Measurements from ENCODE around the gene CCER1.
"Not testable (repeated sequence)": the region's sequence is repeated elsewhere in the genome, so short reads cannot be mapped to it uniquely, and the experiment has no call there.

The CCER1 gene

GRCh38 chr12:90954921-90955320, at the start of gene CCER1:
Gene CCER1 (minus strand): TSS chr12:90955176. CDS start chr12:90954742, 434 bp downstream.
- DNase-seq (ENCODE audit: low read depth in 2 of 2), result no peak

- no peak for DNase-seq (ENCODE audit: low read depth in 2 of 2)
Measured at GRCh38 chr12:91003737-91004136, 48.8 kb upstream of the CCER1 start.

GRCh38 chr12:91001306-91001705, 46.3 kb upstream of the CCER1 start:
- DNase-seq (ENCODE audit: low read depth in 2 of 2), result no peak

DNA sequence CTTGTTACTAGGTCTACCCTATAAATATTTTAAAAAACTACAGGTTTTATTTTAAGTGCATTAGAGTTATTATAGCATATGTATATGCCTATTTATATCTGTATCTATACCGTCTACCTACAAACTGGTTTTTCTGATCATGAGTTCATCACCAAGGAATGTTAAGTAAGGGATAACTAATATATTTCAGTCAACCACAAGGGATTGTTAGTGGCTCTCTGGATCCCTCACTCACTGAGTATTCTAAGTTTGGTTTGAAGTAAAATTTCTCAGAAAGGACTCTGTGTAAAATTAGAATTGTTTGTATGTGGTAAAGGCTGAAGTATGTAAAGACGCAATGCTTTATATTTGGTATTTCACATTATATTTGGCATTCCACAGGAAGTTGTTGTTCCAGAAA, 45.0 kb upstream of the CCER1 start:
- no peak for DNase-seq (ENCODE audit: low read depth in 2 of 2)

DNA sequence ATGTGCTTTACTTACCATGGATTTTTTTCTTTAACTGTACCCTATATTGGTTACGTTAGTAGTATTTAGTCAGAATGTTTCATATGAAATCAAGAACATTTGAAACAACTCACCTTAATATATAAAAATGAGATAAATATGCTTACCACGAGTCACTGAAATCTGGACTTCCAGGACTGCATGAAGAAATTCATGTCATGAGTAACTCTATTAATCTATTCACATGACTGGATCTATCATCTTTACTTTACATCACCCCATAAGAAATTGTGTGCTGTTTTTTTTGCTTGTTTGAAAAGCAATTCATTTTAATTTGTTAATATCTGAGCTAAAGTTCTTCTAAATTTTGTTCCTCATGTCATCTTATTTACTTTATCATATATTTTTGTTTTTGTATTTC, 44.6 kb upstream of the CCER1 start:
- DNase-seq (ENCODE audit: low read depth in 2 of 2), result no peak

GRCh38 chr12:90995010-90995409, 40.0 kb upstream of the CCER1 start:
- no peak for DNase-seq (ENCODE audit: low read depth in 2 of 2)

DNA sequence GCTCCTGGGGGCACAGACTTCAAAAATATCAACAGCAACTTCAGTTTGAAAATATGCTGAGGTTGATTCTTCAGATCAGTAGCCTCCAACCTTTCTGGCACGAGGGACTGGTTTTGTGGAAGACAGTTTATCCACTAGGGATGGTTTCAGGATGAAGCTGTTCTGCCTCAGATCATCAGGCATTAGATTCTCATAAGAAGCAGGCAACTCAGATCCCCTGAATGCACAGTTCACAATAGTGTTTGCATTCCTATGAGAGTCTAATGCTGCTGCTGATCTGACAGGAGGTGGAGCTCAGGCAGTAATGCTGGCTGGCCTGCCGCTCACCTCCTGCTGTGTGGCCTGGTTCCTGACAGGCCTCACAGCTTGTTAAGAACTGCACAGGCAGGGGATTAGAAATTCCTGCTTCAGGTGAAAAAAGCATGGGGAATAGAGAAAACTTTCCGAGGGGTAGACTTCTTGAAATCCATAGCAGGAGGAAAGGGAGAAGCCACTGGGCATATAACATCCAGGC, 37.0 kb upstream of the CCER1 start:
- no peak for DNase-seq (ENCODE audit: low read depth in 2 of 2)

GRCh38 chr12:90990611-90991010, 35.6 kb upstream of the CCER1 start:
- DNase-seq (ENCODE audit: low read depth in 2 of 2), result no peak

- no peak for DNase-seq (ENCODE audit: low read depth in 2 of 2)
Measured at GRCh38 chr12:90989686-90990111, 34.7 kb upstream of the CCER1 start.

DNA sequence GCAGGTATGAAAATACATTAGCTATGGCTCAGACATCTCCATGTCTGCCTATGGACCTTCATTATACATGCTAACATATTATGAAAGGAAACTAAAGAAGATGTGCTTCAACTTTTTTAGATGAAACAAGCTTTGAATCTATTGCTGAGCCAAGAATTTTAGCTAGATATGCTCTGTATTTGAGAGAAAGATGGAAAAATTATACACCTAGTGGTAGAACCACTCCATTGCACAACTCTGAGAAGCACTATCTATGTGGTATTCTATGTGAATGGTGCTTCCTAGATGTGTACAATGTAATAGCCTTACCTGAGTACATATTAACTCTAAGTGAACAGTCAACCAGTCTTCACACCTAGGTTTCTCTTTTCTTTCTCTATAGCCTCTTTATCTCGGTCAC, 32.5 kb upstream of the CCER1 start:
- no peak for DNase-seq (ENCODE audit: low read depth in 2 of 2)

GRCh38 chr12:90987101-90987500, 32.1 kb upstream of the CCER1 start:
- DNase-seq (ENCODE audit: low read depth in 2 of 2), result no peak

DNA sequence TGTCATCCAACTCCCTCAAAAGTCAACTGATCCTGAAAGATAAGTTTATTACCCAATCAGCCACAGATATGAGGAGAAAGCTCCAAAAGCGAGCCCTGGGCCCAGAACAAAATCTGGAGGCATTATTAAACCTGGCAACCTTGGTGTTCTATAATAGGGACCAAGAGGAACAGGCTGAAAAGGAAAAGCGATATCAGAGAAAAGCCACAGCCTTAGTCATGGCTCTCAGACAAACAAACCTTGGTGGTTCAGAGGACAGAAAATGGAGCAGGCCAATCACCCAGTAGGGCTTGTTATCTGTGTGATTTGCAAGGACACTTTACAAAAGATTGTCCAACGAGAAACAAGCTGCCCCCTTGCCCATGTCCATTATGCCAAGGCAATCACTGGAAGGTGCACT, 30.4 kb upstream of the CCER1 start:
- not testable (repeated sequence) for DNase-seq (ENCODE audit: low read depth in 2 of 2)

GRCh38 chr12:90984114-90984513, 29.1 kb upstream of the CCER1 start:
- DNase-seq (ENCODE audit: low read depth in 2 of 2), result no peak

- no peak for DNase-seq (ENCODE audit: low read depth in 2 of 2)
Measured at GRCh38 chr12:90982170-90982569, 27.2 kb upstream of the CCER1 start.

GRCh38 chr12:90979951-90980350, 25.0 kb upstream of the CCER1 start:
- DNase-seq (ENCODE audit: low read depth in 2 of 2), result no peak

- no peak for DNase-seq (ENCODE audit: low read depth in 2 of 2)
Measured at GRCh38 chr12:90979019-90979418, 24.0 kb upstream of the CCER1 start.

DNA sequence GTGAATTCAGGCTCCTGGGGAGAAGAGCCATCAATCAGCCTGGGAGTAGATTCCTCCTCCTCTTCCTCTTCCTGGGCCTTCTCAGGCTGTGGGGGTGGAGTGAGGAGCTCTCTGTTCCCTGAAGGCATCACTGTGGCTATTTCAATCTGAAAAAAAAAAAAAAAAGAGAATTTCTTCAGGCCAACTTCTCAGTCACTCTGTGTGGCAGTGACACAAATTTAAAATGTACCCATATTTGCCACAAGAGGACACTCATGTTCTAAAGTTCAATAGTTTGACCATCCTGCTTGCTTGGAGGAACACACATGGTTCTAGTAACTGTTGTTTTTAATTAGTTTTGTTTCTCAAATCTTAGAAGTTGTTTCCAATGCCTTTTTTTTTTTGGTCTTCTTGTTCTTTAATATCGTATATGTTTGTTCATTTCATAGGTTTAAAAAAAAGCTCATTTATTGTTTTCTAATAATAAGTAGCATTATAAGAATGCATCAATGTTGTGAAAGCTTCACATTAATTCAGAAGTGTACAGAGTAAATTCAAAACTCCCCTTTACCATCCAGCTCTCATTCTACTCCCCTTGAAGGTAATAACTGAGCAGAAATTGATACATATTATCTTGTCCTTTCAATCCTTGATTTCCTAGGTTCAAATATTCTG, 23.3 kb upstream of the CCER1 start:
- no peak for DNase-seq (ENCODE audit: low read depth in 2 of 2)

DNA sequence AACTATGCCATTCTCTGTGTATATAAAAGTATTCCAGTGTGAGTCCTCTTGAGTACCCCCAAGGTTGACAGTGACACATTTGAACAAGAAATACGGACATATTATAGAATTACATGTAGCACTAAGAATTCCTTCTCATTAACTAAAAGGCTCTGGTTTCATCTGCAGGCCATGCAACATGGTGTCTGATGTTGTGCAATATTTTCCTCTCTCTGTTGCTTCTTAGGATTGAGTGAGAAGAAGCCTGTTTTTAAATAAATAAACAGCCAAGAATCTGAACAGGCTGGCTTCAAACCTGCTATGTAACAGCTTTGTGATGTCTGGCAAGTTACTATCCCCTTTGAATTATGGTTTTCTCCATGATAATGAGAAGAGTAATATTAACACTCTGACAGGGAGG, 22.2 kb upstream of the CCER1 start:
- no peak for DNase-seq (ENCODE audit: low read depth in 2 of 2)

GRCh38 chr12:90974286-90974685, 19.3 kb upstream of the CCER1 start:
- no peak for DNase-seq (ENCODE audit: low read depth in 2 of 2)

GRCh38 chr12:90972226-90972625, 17.2 kb upstream of the CCER1 start:
- no peak for DNase-seq (ENCODE audit: low read depth in 2 of 2)

- DNase-seq (ENCODE audit: low read depth in 2 of 2), result no peak
Measured at GRCh38 chr12:90970911-90971310, 15.9 kb upstream of the CCER1 start.

DNA sequence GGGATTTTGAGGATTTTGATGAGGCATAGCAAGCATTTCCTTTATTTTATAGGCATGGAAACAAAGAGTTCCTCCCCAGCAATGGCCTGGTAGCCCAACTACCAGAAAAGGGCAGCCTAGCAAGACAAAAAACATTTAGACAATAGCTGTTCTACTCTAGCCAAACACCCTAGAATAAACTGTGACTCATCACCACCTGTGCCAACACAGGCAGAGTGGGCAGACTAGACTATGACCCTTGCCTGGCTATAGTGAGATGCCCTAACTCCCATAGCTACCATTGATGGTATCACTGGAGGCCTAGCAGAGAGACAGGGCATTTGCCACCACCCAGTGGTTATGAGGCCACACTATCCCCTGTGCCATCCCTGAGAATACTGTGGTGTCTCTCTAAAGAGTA, 15.5 kb upstream of the CCER1 start:
- no peak for DNase-seq (ENCODE audit: low read depth in 2 of 2)

DNA sequence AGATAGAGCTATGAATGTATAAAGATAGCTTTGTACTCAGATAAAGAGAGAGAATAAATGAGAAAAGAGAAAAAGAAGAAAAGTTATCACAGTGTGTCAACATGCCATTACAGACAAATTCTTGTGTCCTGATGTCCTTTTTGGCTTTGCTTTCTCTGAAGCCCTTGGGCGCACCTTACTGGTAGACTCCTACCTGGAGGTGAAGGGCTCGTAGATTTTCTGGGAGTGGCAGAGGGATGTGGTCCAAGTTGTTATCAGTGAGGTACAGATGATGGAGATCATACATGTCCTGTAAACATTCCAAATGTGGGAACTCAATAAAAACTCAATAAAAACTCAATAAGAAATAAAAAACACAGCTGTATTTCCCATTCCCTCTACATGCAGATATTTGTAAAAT, 14.9 kb upstream of the CCER1 start:
- DNase-seq (ENCODE audit: low read depth in 2 of 2), result no peak

DNA sequence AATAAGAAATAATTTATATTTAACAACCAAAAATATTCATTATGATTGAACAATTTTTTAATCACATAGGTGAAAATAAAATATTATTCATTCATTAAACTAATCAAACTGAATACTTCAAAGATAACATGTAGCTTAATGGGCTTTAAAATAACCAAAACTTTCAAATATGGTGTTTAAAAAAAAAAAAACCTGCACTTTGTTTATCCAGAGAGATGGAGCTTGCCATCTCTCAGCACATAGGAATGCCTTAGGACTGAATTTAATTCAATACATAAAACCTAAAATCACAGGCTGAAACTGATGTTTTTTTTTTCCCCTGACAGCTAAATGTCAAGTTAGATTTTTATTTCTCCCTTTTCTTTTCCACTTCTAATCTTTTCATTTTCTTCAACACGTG, 14.4 kb upstream of the CCER1 start:
- DNase-seq (ENCODE audit: low read depth in 2 of 2), result no peak

Measured in activated CD4-positive, alpha-beta T cell treated with anti-CD3 and anti-CD28 coated beads for 24 hours (primary cell).